Mucosa of rectum (tissue), 2 donors: Measurements from ENCODE around the gene SEC61A2.
"Not testable (repeated sequence)": the region's sequence is repeated elsewhere in the genome, so short reads cannot be mapped to it uniquely, and the experiment has no call there.

Experiments used
- H3K27ac ChIP-seq, 2 donors: one replicate each; pipeline ENCODE4 v1.7.0; 2013; ENCODE audit warnings: inconsistent platforms in 2 of 2, low read depth in 2 of 2, low read length in 2 of 2
- H3K27me3 ChIP-seq, 2 donors: one replicate each; pipeline ENCODE4 v1.7.0; 2013; ENCODE audit warnings: low read length in 2 of 2; ENCODE audit not compliant: control insufficient read depth in 2 of 2, insufficient read depth in 2 of 2
- H3K36me3 ChIP-seq, 2 donors: one replicate each; pipeline ENCODE4 v1.7.0; 2013; ENCODE audit warnings: low read length in 2 of 2; ENCODE audit not compliant: control insufficient read depth in 2 of 2, insufficient read depth in 2 of 2
- H3K4me1 ChIP-seq, 2 donors: one replicate each; pipeline ENCODE4 v1.7.0; 2013; ENCODE audit warnings: low read length in 2 of 2, mild to moderate bottlenecking in 1 of 2; ENCODE audit not compliant: control insufficient read depth in 2 of 2, insufficient read depth in 2 of 2
- H3K4me3 ChIP-seq, 2 donors: one replicate each; pipeline ENCODE4 v1.7.0; 2013; ENCODE audit warnings: low read length in 2 of 2
- H3K9ac ChIP-seq, 2 donors: one replicate each; pipeline ENCODE4 v1.7.0; 2013; ENCODE audit warnings: low read length in 2 of 2, low read depth in 1 of 2, mild to moderate bottlenecking in 1 of 2
- H3K9me3 ChIP-seq, 2 donors: one replicate each; pipeline ENCODE4 v1.7.0; 2013; ENCODE audit warnings: low read length in 2 of 2; ENCODE audit not compliant: control insufficient read depth in 2 of 2
- donor health status: healthy.
- donor health status: Normal muscosa, but diverticular disease.

The SEC61A2 gene

DNA sequence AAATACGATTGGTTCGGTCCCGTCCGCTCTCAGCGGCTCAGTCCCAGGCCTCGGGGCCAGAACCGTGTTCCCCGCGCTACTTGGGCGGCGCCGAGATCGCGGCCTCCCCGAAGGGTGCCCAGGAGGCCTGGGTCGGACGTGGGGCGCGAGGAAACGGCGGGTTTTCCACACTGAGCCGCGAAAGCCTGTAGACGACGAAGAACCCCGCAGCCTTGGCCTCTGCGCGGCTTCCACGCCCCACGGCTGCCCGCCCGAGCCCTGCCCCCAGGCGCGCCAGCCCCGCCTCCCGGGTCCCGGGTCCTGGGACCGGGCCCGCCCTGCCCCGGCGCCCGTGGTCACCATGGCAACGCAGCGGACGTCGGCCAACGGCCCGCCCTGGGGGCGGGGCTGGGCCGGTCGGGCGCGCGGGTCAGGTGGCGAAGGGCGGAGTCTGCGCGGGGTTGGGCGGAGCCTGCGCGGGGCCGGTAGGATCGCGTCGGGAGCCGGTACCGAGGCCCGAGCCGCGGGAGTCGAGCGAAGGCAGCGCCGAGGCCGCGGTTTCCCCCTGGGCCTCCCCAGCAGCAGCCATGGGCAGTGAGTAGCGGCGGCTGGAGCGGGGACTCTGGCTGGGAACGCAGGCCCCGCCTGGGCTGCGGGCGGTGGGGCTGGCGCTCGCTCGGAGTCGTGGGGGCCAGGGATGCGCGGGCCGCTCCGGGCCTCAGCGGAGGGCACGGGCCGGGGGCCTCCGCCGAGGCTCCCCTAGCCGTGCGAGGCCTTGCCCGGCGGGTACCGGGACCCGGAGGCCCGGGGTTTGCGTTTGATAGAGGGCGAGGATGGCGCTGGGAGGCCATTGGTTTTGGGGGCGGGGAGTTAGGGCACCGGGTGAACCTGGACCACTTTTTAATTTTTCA is at the start of gene SEC61A2:
Gene SEC61A2, plus strand, starts transcription at position 456 of the 890 bp plus-strand sequence. Its CDS starts 111 bp downstream, at position 567.
- no peaks in the 10 kb centered on the region for H3K9me3 ChIP-seq
- peak within 1 kb of the TSS; percentile 85 to 94 for H3K4me3 ChIP-seq
- H3K9ac ChIP-seq = peak within 1 kb of the TSS; percentile 90 to 95
- peaks cover 0 to 7% of the 10 kb centered on the region in 2 donors for H3K4me1 ChIP-seq
- peak within 1 kb of the TSS; percentile 97 to 99 for H3K27ac ChIP-seq
- H3K36me3 ChIP-seq = peaks cover 0 to 4% of the 10 kb centered on the region in 2 donors
- no peaks in the 10 kb centered on the region for H3K27me3 ChIP-seq

DNA sequence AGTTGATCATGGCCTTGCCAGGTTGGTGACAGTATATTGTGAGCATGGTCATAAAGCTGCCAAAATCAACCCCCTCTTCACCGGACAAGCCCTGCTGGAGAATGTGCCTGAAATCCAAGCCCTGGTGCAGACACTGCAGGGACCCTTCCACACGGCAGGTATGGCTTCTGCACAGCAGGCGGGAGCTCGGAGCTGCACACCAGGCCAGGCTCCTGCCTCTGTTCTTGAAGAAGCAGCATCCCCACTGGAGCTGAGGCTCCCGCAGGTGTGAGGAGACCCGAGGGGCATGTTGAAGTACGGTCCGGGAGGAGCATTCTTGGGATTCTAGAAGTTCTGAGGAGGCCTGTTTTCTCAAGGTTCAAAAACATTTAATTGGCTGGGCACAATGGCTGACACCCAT is 48.0 kb upstream of the SEC61A2 start:
- Histone ChIP-seq H3K36me3 (peaks cover 3 to 12% of the 10 kb centered on the region in 2 donors), H3K9me3 (no peaks in the 10 kb centered on the region), H3K9ac (no peak overlapping the region), H3K4me3 (no peak overlapping the region), H3K27me3 (no peaks in the 10 kb centered on the region), H3K4me1 (no peaks in the 10 kb centered on the region), H3K27ac (no peak overlapping the region)

DNA sequence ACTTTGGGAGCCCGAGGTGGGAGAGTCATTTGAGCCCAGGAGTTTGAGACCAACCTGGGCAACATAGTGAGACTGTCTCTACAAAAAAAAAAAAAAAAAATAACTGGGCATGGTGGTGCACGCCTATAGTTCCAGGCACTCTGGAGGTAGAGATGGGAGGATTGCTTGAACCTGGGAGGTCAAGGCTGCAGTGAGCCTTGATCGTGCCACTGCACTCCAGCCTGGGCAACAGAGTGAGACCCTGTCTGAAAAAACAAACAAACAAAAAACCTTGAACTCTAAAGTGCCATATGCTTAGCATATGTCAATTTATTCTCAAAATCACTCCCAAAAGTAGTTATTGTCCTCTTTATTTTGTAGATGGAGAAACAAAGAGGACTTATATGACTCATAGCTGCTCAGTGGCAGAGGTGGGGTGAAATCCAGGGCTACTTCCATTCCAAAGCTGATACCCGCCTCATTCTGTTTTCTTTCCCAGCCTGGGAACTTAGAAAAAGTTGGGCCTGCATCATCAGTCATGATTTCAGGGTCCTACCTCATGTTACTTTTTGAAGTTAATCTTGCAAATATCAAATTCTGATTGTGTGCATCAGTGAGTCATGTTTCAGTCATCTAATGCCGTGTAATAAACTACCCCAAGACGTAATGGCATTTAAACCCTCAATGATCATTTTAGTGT is 47.5 kb upstream of the SEC61A2 start:
- H3K27ac ChIP-seq = no peak overlapping the region
- no peaks in the 10 kb centered on the region for H3K4me1 ChIP-seq
- H3K9me3 ChIP-seq = no peaks in the 10 kb centered on the region
- H3K4me3 ChIP-seq = no peak overlapping the region
- H3K36me3 ChIP-seq = peaks cover 7 to 15% of the 10 kb centered on the region in 2 donors
- H3K9ac ChIP-seq = no peak overlapping the region
- no peaks in the 10 kb centered on the region for H3K27me3 ChIP-seq

DNA sequence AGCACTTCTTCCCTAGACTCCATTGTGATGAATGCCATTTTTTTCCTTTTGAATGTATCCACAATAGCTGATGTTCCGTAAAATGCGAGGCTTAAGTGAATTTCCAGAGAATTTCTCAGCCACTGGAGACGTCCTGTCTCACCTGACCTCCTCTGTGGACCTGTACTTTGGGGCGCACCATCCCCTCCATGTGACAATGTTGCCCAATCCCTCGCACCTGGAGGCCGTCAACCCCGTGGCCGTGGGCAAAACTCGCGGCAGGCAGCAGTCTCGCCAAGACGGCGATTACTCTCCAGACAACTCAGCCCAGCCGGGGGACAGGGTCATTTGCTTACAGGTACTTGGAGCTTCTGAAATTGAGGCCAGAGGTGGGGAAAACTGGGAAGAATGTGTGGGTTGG is 40.6 kb upstream of the SEC61A2 start:
- peaks cover 30 to 50% of the 10 kb centered on the region in 2 donors for H3K36me3 ChIP-seq
- H3K4me3 ChIP-seq = no peak overlapping the region
- H3K9me3 ChIP-seq = no peaks in the 10 kb centered on the region
- H3K4me1 ChIP-seq = no peaks in the 10 kb centered on the region
- H3K27me3 ChIP-seq = no peaks in the 10 kb centered on the region
- H3K27ac ChIP-seq = no peak overlapping the region
- no peak overlapping the region for H3K9ac ChIP-seq

DNA sequence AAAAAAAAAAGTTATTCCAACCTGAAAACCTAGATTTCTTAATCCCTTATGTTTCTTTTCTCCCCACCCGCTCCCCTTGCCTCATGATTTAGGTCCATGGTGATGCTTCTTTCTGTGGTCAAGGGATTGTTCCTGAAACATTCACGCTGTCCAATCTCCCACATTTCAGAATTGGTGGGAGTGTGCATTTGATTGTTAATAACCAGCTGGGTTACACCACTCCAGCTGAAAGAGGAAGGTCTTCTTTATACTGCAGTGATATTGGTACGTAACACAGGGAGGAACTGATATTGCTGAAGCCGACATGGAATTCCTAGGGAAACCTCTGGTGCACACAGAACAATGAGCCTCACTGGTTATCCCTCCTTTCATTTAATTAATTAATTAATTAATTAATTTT is 38.1 kb upstream of the SEC61A2 start:
- H3K36me3 ChIP-seq = peaks cover 34 to 53% of the 10 kb centered on the region in 2 donors
- H3K27ac ChIP-seq = no peak overlapping the region
- H3K4me3 ChIP-seq = no peak overlapping the region
- H3K27me3 ChIP-seq = no peaks in the 10 kb centered on the region
- H3K4me1 ChIP-seq = no peaks in the 10 kb centered on the region
- H3K9ac ChIP-seq = no peak overlapping the region
- no peaks in the 10 kb centered on the region for H3K9me3 ChIP-seq

DNA sequence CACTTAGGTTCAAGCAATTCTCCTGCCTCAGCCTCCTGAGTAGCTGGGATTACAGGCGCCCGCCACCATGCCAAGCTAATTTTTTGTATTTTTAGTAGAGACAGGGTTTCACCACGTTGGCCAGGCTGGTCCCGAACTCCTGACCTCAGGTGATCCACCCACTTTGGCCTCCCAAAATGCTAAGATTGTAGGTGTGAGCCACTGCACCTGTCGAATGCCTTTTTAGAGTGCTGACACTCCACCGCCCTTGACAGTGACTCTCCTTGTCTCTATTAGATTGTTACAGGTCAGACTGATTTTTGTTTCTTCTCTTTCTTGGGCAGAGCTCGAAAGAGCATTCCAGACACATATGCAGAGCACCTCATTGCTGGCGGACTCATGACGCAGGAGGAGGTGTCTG is 32.1 kb upstream of the SEC61A2 start:
- H3K27me3 ChIP-seq, H3K27ac ChIP-seq, H3K9ac ChIP-seq, H3K4me1 ChIP-seq, H3K4me3 ChIP-seq, H3K9me3 ChIP-seq: not testable (repeated sequence)
- peaks cover 24 to 36% of the 10 kb centered on the region in 2 donors for H3K36me3 ChIP-seq

DNA sequence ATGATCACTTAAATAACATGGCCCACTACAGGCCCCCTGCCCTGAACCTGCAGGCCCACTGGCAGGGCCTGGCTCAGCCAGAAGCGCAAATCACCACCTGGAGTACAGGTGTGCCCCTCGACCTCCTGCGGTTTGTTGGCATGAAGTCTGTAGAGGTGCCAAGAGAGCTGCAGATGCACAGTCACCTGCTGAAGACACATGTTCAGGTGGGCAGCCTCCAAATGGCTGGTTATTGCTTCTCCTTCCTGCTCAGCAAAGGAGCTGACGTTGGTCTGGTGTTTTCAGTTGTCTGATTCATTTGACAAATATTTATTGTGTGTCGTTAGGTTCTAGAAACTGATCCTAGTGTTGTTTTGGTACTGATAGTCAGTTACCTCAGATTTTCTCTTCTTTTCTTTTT is 31.7 kb upstream of the SEC61A2 start:
- H3K36me3 ChIP-seq = peaks cover 24 to 37% of the 10 kb centered on the region in 2 donors
- H3K9ac ChIP-seq = no peak overlapping the region
- H3K9me3 ChIP-seq = no peaks in the 10 kb centered on the region
- H3K27ac ChIP-seq = no peak overlapping the region
- H3K4me3 ChIP-seq = no peak overlapping the region
- no peaks in the 10 kb centered on the region for H3K27me3 ChIP-seq
- H3K4me1 ChIP-seq = peaks cover 5 to 6% of the 10 kb centered on the region in 2 donors

DNA sequence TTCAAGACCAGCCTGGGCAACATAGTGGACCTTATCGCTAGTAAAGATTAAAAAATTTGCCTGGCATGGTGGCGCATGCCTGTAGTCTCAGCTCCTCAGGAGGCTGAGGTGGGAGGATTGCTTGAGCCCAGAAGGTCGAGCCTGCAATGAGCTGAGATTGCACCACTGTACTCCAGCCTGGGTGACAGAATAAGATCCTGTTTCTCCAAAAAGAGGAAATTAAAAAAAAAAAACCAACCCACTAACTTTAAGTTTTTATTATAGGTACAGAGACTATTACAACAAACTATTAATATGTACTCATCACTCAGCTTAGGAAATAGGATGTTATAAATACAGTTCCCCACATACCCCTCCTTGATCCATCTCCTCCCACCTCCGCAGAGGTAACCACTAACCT is 30.5 kb upstream of the SEC61A2 start:
- H3K27ac ChIP-seq = no peak overlapping the region
- peaks cover 5 to 6% of the 10 kb centered on the region in 2 donors for H3K4me1 ChIP-seq
- H3K27me3 ChIP-seq = no peaks in the 10 kb centered on the region
- H3K36me3 ChIP-seq = peaks cover 23 to 34% of the 10 kb centered on the region in 2 donors
- H3K4me3 ChIP-seq = no peak overlapping the region
- H3K9ac ChIP-seq = no peak overlapping the region
- H3K9me3 ChIP-seq = no peaks in the 10 kb centered on the region

DNA sequence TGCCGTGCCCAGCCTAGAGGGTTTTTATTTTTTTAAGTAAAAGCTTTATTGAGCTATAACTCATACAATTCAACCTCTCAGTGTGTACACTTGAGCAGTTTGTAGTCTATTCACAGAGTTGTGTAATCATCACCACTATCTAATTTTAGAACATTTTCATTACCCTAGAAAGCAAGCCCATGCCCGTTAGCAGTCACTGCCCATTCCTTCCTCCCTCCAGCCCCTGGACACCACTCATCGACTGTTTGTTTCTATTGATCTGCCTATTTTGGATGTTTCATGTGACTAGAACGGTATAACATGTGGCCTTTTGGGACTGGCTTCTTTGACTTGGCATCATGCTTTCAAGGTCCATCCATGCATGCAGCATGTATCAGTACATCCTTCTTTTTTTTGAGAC is 25.7 kb upstream of the SEC61A2 start:
- H3K36me3 ChIP-seq = peaks cover 28 to 51% of the 10 kb centered on the region in 2 donors

DNA sequence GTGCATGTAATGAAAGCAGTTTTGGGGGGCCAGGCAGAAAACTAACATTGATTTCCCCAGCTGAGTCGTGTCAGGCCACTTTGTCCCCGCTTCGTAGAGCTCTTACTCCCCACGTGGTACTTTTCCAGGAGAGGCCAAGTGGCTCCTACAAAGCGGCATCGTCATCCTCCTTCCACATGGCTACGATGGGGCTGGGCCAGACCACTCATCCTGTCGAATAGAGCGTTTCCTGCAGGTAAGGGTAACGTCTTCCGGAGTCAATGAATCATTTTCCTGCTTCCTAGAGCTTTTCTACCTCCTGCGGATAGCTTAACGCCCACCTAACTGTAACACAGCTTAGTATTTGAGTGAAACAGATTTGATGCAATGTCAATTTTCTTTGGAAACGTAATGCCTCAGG is 21.7 kb upstream of the SEC61A2 start:
- H3K27me3 ChIP-seq = no peaks in the 10 kb centered on the region
- no peak overlapping the region for H3K27ac ChIP-seq
- no peak overlapping the region for H3K9ac ChIP-seq
- H3K36me3 ChIP-seq = peaks cover 28 to 46% of the 10 kb centered on the region in 2 donors
- H3K9me3 ChIP-seq = no peaks in the 10 kb centered on the region
- no peaks in the 10 kb centered on the region for H3K4me1 ChIP-seq
- no peak overlapping the region for H3K4me3 ChIP-seq

More for the DNA sequence above, 25.7 kb upstream of the SEC61A2 start:
- Histone ChIP-seq H3K27ac (no peak overlapping the region), H3K4me3 (no peak overlapping the region), H3K9ac (no peak overlapping the region), H3K27me3 (no peaks in the 10 kb centered on the region), H3K9me3 (no peaks in the 10 kb centered on the region), H3K4me1 (no peaks in the 10 kb centered on the region)
